GM21360 (cell line): Measurements from ENCODE around the gene MAPRE2.
"Not testable (repeated sequence)": the region's sequence is repeated elsewhere in the genome, so short reads cannot be mapped to it uniquely, and the experiment has no call there.

ENCODE experiments used
- ATAC-seq: cut with Tn5 transposase; IDR thresholded peaks from one replicate; pipeline ENCODE4 v1.9.1; 2021; ENCODE audit warnings: mild to moderate bottlenecking, moderate library complexity; ENCODE audit not compliant: unreplicated experiment

Gene MAPRE2

GRCh38 chr18:35143622-35144596 lies 102.7 kb downstream of the MAPRE2 start:
- ATAC-seq: no peak

GRCh38 chr18:35144698-35145097 lies 103.5 kb downstream of the MAPRE2 start:
- no peak for ATAC-seq

GRCh38 chr18:35150195-35150594 lies 109.0 kb downstream of the MAPRE2 start:
- not testable (repeated sequence) for ATAC-seq

- ATAC-seq: no peak
Measured at GRCh38 chr18:35153609-35154272, 112.5 kb downstream of the MAPRE2 start.

- ATAC-seq: no peak
Measured at GRCh38 chr18:35155398-35156117, 114.3 kb downstream of the MAPRE2 start.

- no peak for ATAC-seq
Measured at GRCh38 chr18:35157181-35157580, 116.0 kb downstream of the MAPRE2 start.

- ATAC-seq: peak; percentile 56
Measured at GRCh38 chr18:35158728-35159450, 117.7 kb downstream of the MAPRE2 start.

GRCh38 chr18:35159782-35160181 lies 118.6 kb downstream of the MAPRE2 start:
- ATAC-seq: peak; percentile 69

- no peak for ATAC-seq
Measured at GRCh38 chr18:35161485-35161884, 120.3 kb downstream of the MAPRE2 start.

- no peak for ATAC-seq
Measured at GRCh38 chr18:35161934-35162333, 120.7 kb downstream of the MAPRE2 start.

GRCh38 chr18:35163014-35163539 lies 121.9 kb downstream of the MAPRE2 start:
- ATAC-seq: no peak

- ATAC-seq: no peak
Measured at GRCh38 chr18:35163721-35164120, 122.5 kb downstream of the MAPRE2 start.

- ATAC-seq: no peak
Measured at GRCh38 chr18:35164133-35164532, 122.9 kb downstream of the MAPRE2 start.

GRCh38 chr18:35167332-35167731 lies 126.1 kb downstream of the MAPRE2 start:
- ATAC-seq: no peak

GRCh38 chr18:35167857-35168256 lies 126.6 kb downstream of the MAPRE2 start:
- ATAC-seq: no peak

- ATAC-seq: not testable (repeated sequence)
Measured at GRCh38 chr18:35170323-35170722, 129.1 kb downstream of the MAPRE2 start.

- no peak for ATAC-seq
Measured at GRCh38 chr18:35171315-35171987, 130.2 kb downstream of the MAPRE2 start.

GRCh38 chr18:35172009-35172408 lies 130.8 kb downstream of the MAPRE2 start:
- no peak for ATAC-seq

- ATAC-seq: no peak
Measured at GRCh38 chr18:35172451-35173035, 131.3 kb downstream of the MAPRE2 start.
